Glutamatergic neuron (in vitro differentiated cells): Measurements from ENCODE around the gene C11orf91. TPM values are rescaled to one million over a fixed set of nuclear protein-coding genes. Genes with fewer than 3 reads are reported as not detected.
"Not testable (repeated sequence)": the region's sequence is repeated elsewhere in the genome, so short reads cannot be mapped to it uniquely, and the experiment has no call there.

ENCODE experiments used
- DNase-seq: peaks from one replicate; pipeline ENCODE4 v3.0.0; 2022
- H3K27ac Mint-ChIP-seq: one replicate; pipeline ENCODE4 v1.8.0; 2020; ENCODE audit warnings: mild to moderate bottlenecking, mixed read lengths, inconsistent platforms; ENCODE audit not compliant: unreplicated experiment
- H3K27me3 Mint-ChIP-seq: one replicate; pipeline ENCODE4 v1.8.0; 2020; ENCODE audit warnings: mild to moderate bottlenecking, moderate library complexity, mixed read lengths, inconsistent platforms; ENCODE audit not compliant: unreplicated experiment
- H3K36me3 Mint-ChIP-seq: one replicate; pipeline ENCODE4 v1.8.0; 2020; ENCODE audit warnings: mild to moderate bottlenecking, mixed read lengths, inconsistent platforms; ENCODE audit not compliant: unreplicated experiment
- H3K4me1 Mint-ChIP-seq: one replicate; pipeline ENCODE4 v1.8.0; 2020; ENCODE audit warnings: mild to moderate bottlenecking, low read depth, mixed read lengths, inconsistent platforms; ENCODE audit not compliant: unreplicated experiment
- H3K4me3 Mint-ChIP-seq: one replicate; pipeline ENCODE4 v1.8.0; 2020; ENCODE audit warnings: mild to moderate bottlenecking, mixed read lengths, inconsistent platforms; ENCODE audit not compliant: unreplicated experiment
- H3K9me3 Mint-ChIP-seq: one replicate; pipeline ENCODE4 v1.8.0; 2020; ENCODE audit warnings: mild to moderate bottlenecking, moderate library complexity, mixed read lengths, inconsistent platforms; ENCODE audit not compliant: unreplicated experiment
- CTCF ChIP-seq: fragments of 200-600 bp; sonication (generic); IDR thresholded peaks from one replicate; pipeline ENCODE4 v1.5.0; 2021; ENCODE audit not compliant: partially characterized antibody, unreplicated experiment
- total RNA-seq: library from RNA; stranded (reverse); fragmentation: NEBNext Ultra II Directional; extraction: Animal tissue kit (Norgen Biotek cat#: 25700); gene quantifications from one replicate; pipeline ENCODE4 v1.2.1, GENCODE V29; 2021; ENCODE audit not compliant: unreplicated experiment

Gene C11orf91
- total RNA-seq, 1 donor from 2014 or later, result not detected

GRCh38 chr11:33734441-33735270 lies 34.0 kb upstream of the C11orf91 start:
- peaks cover 18% of the 10 kb centered on the region for H3K4me1 Mint-ChIP-seq
- H3K27me3 Mint-ChIP-seq, result no peaks in the 10 kb centered on the region
- no peaks in the 10 kb centered on the region for H3K9me3 Mint-ChIP-seq
- TF ChIP-seq CTCF, result no peak
- H3K36me3 Mint-ChIP-seq, result no peaks in the 10 kb centered on the region
- DNase-seq, result no peak
- no peak overlapping the region for H3K27ac Mint-ChIP-seq
- H3K4me3 Mint-ChIP-seq, result peak overlapping the region; percentile 90

GRCh38 chr11:33733980-33734379 lies 33.4 kb upstream of the C11orf91 start:
- Mint-ChIP-seq H3K36me3 (no peaks in the 10 kb centered on the region), H3K27ac (no peak overlapping the region), H3K9me3 (no peaks in the 10 kb centered on the region), H3K4me1 (peaks cover 21% of the 10 kb centered on the region), H3K27me3 (no peaks in the 10 kb centered on the region), H3K4me3 (peak overlapping the region; percentile 28)
- TF ChIP-seq CTCF, result no peak
- DNase-seq, result no peak

- no peak overlapping the region for H3K4me3 Mint-ChIP-seq
- peaks cover 18% of the 10 kb centered on the region for H3K4me1 Mint-ChIP-seq
- no peaks in the 10 kb centered on the region for H3K9me3 Mint-ChIP-seq
- H3K27ac Mint-ChIP-seq, result peak overlapping the region; percentile 18
- H3K36me3 Mint-ChIP-seq, result no peaks in the 10 kb centered on the region
- no peaks in the 10 kb centered on the region for H3K27me3 Mint-ChIP-seq
- TF ChIP-seq CTCF, result no peak
- no peak for DNase-seq
Measured at GRCh38 chr11:33731723-33732531, 31.3 kb upstream of the C11orf91 start.

GRCh38 chr11:33730716-33731115 lies 30.1 kb upstream of the C11orf91 start:
- Mint-ChIP-seq H3K27ac (no peak overlapping the region), H3K27me3 (peaks cover 2% of the 10 kb centered on the region), H3K4me3 (no peak overlapping the region), H3K4me1 (peaks cover 26% of the 10 kb centered on the region), H3K9me3 (no peaks in the 10 kb centered on the region), H3K36me3 (peaks cover under 1% of the 10 kb centered on the region)
- TF ChIP-seq CTCF, result no peak
- DNase-seq, result no peak

GRCh38 chr11:33729072-33729664 lies 28.5 kb upstream of the C11orf91 start:
- not testable (repeated sequence) for H3K36me3 Mint-ChIP-seq, DNase-seq, H3K9me3 Mint-ChIP-seq, H3K4me3 Mint-ChIP-seq, H3K27me3 Mint-ChIP-seq
- Mint-ChIP-seq H3K27ac (peak overlapping the region; percentile 87), H3K4me1 (peaks cover 29% of the 10 kb centered on the region)

- not testable (repeated sequence) for H3K4me3 Mint-ChIP-seq, H3K27ac Mint-ChIP-seq, H3K9me3 Mint-ChIP-seq, H3K36me3 Mint-ChIP-seq, DNase-seq, H3K27me3 Mint-ChIP-seq
- H3K4me1 Mint-ChIP-seq, result peaks cover 36% of the 10 kb centered on the region
Measured at GRCh38 chr11:33727539-33727938, 26.9 kb upstream of the C11orf91 start.
